Panc1 (cell line): ENCODE measurements around the gene EYS.
"Not testable (repeated sequence)": the region's sequence is repeated elsewhere in the genome, so short reads cannot be mapped to it uniquely, and the experiment has no call there.

Experiments
- CTCF ChIP-seq: fragments of 450-650 bp; IDR thresholded peaks from 2 replicates; pipeline ENCODE4 v1.5.1; 2017; ENCODE audit warnings: mild to moderate bottlenecking
- POLR2AphosphoS5 ChIP-seq: IDR thresholded peaks from 2 replicates; pipeline ENCODE4 v1.6.1; 2012; ENCODE audit warnings: mild to moderate bottlenecking, low read depth, low read length, moderate library complexity
- REST ChIP-seq, 2 experiments: IDR thresholded peaks; 2 replicates each; pipeline ENCODE4 v1.6.1; 2011 to 2012; ENCODE audit warnings: low read depth in 2 of 2, control low read depth in 1 of 2, low read length in 1 of 2, mild to moderate bottlenecking in 1 of 2, moderate library complexity in 1 of 2; ENCODE audit not compliant: insufficient read depth in 1 of 2

GRCh38 chr6:65483652-65484051, 223.4 kb downstream of the EYS start:
- not testable (repeated sequence) for TF ChIP-seq CTCF; POLR2AphosphoS5; REST (IDR thresholded peaks at IDR 0.05; ENCODE audit: insufficient read depth in 1 of 2, low read depth in 2 of 2, low read length in 1 of 2)
